G401 (cell line): Measurements from ENCODE around the gene MTFMT. TPM values are rescaled to one million over a fixed set of nuclear protein-coding genes. Genes with fewer than 3 reads are reported as not detected.
"Not testable (repeated sequence)": the region's sequence is repeated elsewhere in the genome, so short reads cannot be mapped to it uniquely, and the experiment has no call there.

ENCODE experiments used
- DNase-seq: peaks from one replicate; pipeline ENCODE4 v3.0.0-alpha.2; 2015; ENCODE audit warnings: low spot score
- in situ Hi-C: cut with HindIII; loops from 2 replicates; pipeline ENCODE4 v1.10.0; 2016; ENCODE audit warnings: low sequenced_read_pairs, mixed read lengths
- total RNA-seq: library from RNA; depleted of rRNA; stranded (reverse); fragments of >200 nt; shearing (Covaris generic); gene quantifications from 2 replicates; pipeline ENCODE4 v1.2.3, GENCODE V29; 2014

MTFMT gene
- total RNA-seq, 1 experiment from 2014 or later = 34.2 TPM

- no peak for DNase-seq
- in situ Hi-C loops = no loop called here
Measured at GRCh38 chr15:65062061-65062460, 32.6 kb upstream of the MTFMT start.

- peak; percentile 26 for DNase-seq
- in situ Hi-C loops = no loop called here
Measured at GRCh38 chr15:65060641-65061397, 31.4 kb upstream of the MTFMT start.

GRCh38 chr15:65059931-65060596 lies 30.6 kb upstream of the MTFMT start:
- DNase-seq = no peak
- in situ Hi-C loops = no loop called here

GRCh38 chr15:65059369-65059750 lies 29.9 kb upstream of the MTFMT start:
- in situ Hi-C loops = no loop called here
- no peak for DNase-seq

GRCh38 chr15:65058394-65059368 lies 29.2 kb upstream of the MTFMT start:
- no peak for DNase-seq
- in situ Hi-C loops = no loop called here

GRCh38 chr15:65057549-65057940 lies 28.1 kb upstream of the MTFMT start:
- in situ Hi-C loops = no loop called here
- no peak for DNase-seq

- in situ Hi-C loops = no loop called here
- DNase-seq = no peak
Measured at GRCh38 chr15:65056868-65057548, 27.6 kb upstream of the MTFMT start.

- in situ Hi-C loops = no loop called here
- no peak for DNase-seq
Measured at GRCh38 chr15:65056106-65056505, 26.7 kb upstream of the MTFMT start.

GRCh38 chr15:65055201-65055870 lies 25.9 kb upstream of the MTFMT start:
- DNase-seq = no peak
- in situ Hi-C loops = no loop called here

- in situ Hi-C loops = no loop called here
- peak; percentile 84 for DNase-seq
Measured at GRCh38 chr15:65054333-65055200, 25.1 kb upstream of the MTFMT start.

GRCh38 chr15:65052956-65053355 lies 23.5 kb upstream of the MTFMT start:
- in situ Hi-C loops = no loop called here
- no peak for DNase-seq

- in situ Hi-C loops = no loop called here
- DNase-seq = no peak
Measured at GRCh38 chr15:65051266-65051665, 21.8 kb upstream of the MTFMT start.

- in situ Hi-C loops = no loop called here
- no peak for DNase-seq
Measured at GRCh38 chr15:65050270-65050669, 20.8 kb upstream of the MTFMT start.

GRCh38 chr15:65049418-65049840 lies 20.0 kb upstream of the MTFMT start:
- DNase-seq = peak; percentile 95
- in situ Hi-C loops = no loop called here

- in situ Hi-C loops = no loop called here
Measured at GRCh38 chr15:65048241-65048640, 18.8 kb upstream of the MTFMT start.

GRCh38 chr15:65044724-65045481 lies 15.5 kb upstream of the MTFMT start, which contains the start of gene SLC51B:
TSS of gene SLC51B (plus strand) at chr15:65045387. CDS start at chr15:65050005, 4,618 bp downstream.
- in situ Hi-C loops = no loop called here

More at GRCh38 chr15:65048241-65048640, 18.8 kb upstream of the MTFMT start:
- no peak for DNase-seq

GRCh38 chr15:65044218-65044617 lies 14.8 kb upstream of the MTFMT start:
- DNase-seq, in situ Hi-C loops: not testable (repeated sequence)

More at GRCh38 chr15:65044724-65045481, 15.5 kb upstream of the MTFMT start, which contains the start of gene SLC51B:
- DNase-seq = no peak
